Urinary bladder (tissue), 4 donors: ENCODE data around the gene FBXW2. TPM values are rescaled to one million over a fixed set of nuclear protein-coding genes. Genes with fewer than 3 reads are reported as not detected.

ENCODE experiments used
- DNase-seq: peaks from one replicate; pipeline ENCODE4 v3.0.0-alpha.2; 2015; ENCODE audit errors: extremely low spot score
- H3K27ac ChIP-seq: one replicate; pipeline ENCODE4 v1.5.1; 2013; ENCODE audit warnings: low read depth, mild to moderate bottlenecking, moderate library complexity
- H3K36me3 ChIP-seq: one replicate; pipeline ENCODE4 v1.6.1; 2013; ENCODE audit warnings: mild to moderate bottlenecking, moderate library complexity; ENCODE audit not compliant: insufficient read depth
- H3K4me1 ChIP-seq: one replicate; pipeline ENCODE4 v1.6.1; 2013; ENCODE audit warnings: mild to moderate bottlenecking, moderate library complexity; ENCODE audit not compliant: insufficient read depth
- H3K4me3 ChIP-seq: one replicate; pipeline ENCODE4 v1.5.1; 2013; ENCODE audit warnings: low read depth, low read length
- whole genome bisulfite sequencing: extraction: QIAGEN DNeasy Blood & Tissue Kit; methylation state at CpG from one replicate; pipeline ENCODE4 v1.1.7; 2013; 5-methylcytosine and 5-hydroxymethylcytosine counted together
- polyA plus RNA-seq: library from polyadenylated mRNA; stranded (reverse); fragments of 200-250 nt; gene quantifications from one replicate; pipeline ENCODE4 v1.2.3, GENCODE V29; 2013
- total RNA-seq: library from RNA; depleted of rRNA; stranded (reverse); fragments of >200 nt; gene quantifications from one replicate; pipeline ENCODE4 v1.2.3, GENCODE V29; 2014
- donor health status: healthy with polysubstance abuse.
- donor health status: healthy.

Gene FBXW2
- total and polyA plus RNA-seq, 2 donors: 29.3 to 48.5 TPM

DNA sequence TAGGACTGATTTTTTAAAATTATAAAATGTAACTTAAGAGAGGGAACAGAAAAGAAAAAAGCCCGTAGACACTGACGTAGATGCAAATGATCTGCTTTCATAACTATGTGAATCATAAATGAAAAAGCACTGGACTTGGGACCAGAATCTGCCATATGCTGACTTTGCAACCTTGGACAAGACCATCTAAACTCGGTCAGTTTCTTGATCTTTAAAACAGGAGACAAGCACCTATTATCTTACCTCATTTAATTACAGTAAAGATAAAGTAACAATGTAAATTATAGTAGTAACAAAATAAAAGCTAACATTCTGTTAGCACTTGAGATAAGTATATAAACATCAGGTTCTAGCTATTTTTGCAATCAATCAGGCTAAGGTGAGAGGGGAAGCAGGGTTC lies 20.0 kb downstream of the FBXW2 start:
- H3K4me3 ChIP-seq: no peak overlapping the region
- no peaks in the 10 kb centered on the region for H3K4me1 ChIP-seq
- no peak for DNase-seq
- WGBS: 88% methylated on average over 3 of the region's 3 CpGs
- H3K27ac ChIP-seq: no peak overlapping the region
- H3K36me3 ChIP-seq: peaks cover 6% of the 10 kb centered on the region

- H3K27ac ChIP-seq: no peak overlapping the region
- no peak for DNase-seq
- no peaks in the 10 kb centered on the region for H3K4me1 ChIP-seq
- H3K4me3 ChIP-seq: no peak overlapping the region
- 93% methylated on average over 4 of the region's 4 CpGs for WGBS
- H3K36me3 ChIP-seq: peaks cover 3% of the 10 kb centered on the region
Measured at GRCh38 chr9:120770931-120771330, 22.3 kb downstream of the FBXW2 start.

- no peaks in the 10 kb centered on the region for H3K4me1 ChIP-seq
- peaks cover 2% of the 10 kb centered on the region for H3K36me3 ChIP-seq
- H3K27ac ChIP-seq: no peak overlapping the region
- no peak for DNase-seq
- WGBS: 93% methylated on average over 1 of the region's 1 CpG
- H3K4me3 ChIP-seq: no peak overlapping the region
Measured at GRCh38 chr9:120768886-120769285, 24.3 kb downstream of the FBXW2 start.

DNA sequence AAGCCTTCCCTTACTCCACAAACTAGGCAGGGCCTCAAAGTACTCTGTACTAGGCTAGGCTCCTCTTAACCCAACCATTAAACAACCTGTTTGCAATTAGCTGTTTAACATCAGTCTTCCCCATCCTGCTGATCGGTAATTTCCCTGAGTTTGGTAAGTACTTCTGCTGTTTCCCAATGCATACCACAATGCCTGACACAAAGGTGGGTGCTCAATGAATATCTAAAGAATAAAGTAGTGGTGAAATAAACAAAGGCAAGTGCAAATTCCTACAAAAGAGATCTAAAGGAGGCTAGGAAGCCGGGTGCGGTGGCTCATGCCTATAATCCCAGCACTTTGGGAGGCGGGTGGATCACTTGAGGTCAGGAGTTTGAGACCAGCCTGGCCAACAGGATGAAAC lies 25.0 kb downstream of the FBXW2 start:
- 96% methylated on average over 4 of the region's 4 CpGs for WGBS
- no peak for DNase-seq
- H3K4me1 ChIP-seq: no peaks in the 10 kb centered on the region
- no peak overlapping the region for H3K4me3 ChIP-seq
- H3K36me3 ChIP-seq: peaks cover 2% of the 10 kb centered on the region
- no peak overlapping the region for H3K27ac ChIP-seq

DNA sequence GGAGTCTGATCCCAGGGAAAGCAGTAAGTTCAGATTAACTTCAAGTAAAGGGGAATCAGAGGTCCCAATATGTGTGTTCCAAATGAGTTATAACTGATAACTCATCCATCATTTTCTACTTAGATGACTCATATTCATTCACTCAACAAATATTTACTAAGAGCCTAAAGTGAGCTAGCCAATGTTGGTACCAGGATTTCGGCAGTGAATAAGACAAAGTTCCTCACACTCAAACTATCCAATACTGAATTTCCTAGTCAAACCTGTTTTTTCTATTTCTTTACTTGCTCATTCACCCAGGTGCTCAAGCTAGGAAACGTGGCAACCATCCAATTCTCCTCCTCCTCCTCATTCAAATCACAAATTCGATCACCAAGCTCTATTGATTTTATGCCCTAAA lies 25.8 kb downstream of the FBXW2 start:
- H3K27ac ChIP-seq: no peak overlapping the region
- H3K4me1 ChIP-seq: no peaks in the 10 kb centered on the region
- peaks cover 7% of the 10 kb centered on the region for H3K36me3 ChIP-seq
- H3K4me3 ChIP-seq: no peak overlapping the region
- 88% methylated on average over 3 of the region's 3 CpGs for WGBS
- no peak for DNase-seq

GRCh38 chr9:120765910-120766425 lies 27.2 kb downstream of the FBXW2 start:
- WGBS: 97% methylated on average over 1 of the region's 1 CpG
- H3K4me3 ChIP-seq: no peak overlapping the region
- DNase-seq: no peak
- H3K36me3 ChIP-seq: peaks cover 7% of the 10 kb centered on the region
- H3K4me1 ChIP-seq: no peaks in the 10 kb centered on the region
- H3K27ac ChIP-seq: no peak overlapping the region

DNA sequence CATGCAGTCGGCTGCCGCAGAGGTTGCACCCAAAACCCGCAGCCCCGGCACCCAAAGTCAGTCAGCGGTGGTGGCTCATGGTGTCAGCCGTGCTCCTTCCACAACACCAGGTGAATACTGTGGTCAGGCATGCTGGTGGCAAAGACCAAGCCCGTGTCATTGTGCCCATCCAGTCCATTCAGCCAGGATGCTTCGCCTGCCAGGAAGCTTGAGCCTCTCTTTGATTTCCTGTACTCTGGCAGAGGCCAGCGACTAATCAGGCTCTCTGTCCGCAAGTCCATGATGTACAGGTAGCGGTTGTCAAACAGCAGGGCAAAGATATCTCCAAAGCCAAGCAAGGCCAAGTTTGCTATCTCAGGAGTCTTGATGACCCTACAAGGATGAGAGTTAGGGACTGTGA lies 28.7 kb downstream of the FBXW2 start:
- Histone ChIP-seq H3K27ac (no peak overlapping the region), H3K36me3 (peaks cover 5% of the 10 kb centered on the region), H3K4me1 (no peaks in the 10 kb centered on the region), H3K4me3 (no peak overlapping the region)
- no peak for DNase-seq
- WGBS: 96% methylated on average over 11 of the region's 11 CpGs

DNA sequence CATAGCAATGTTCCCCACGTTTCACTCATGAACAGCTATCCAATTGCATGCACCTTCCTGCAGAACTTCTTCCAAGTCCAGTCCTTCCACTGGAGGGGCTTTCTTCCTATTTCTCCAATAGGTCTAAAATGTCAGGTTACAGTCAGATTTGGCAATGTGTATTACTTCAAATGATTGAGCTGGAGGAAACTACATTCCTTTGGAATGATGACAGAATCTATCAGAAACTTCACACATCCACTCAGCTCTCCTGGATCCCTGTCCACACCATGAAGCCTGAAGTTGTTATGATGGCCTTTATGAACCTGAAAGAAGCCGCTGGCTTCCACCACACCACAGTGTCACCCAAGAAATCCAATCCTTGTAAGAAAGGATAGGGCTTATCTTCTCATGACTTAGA lies 32.2 kb downstream of the FBXW2 start:
- Histone ChIP-seq H3K4me3 (no peak overlapping the region), H3K27ac (no peak overlapping the region), H3K36me3 (peaks cover 5% of the 10 kb centered on the region), H3K4me1 (no peaks in the 10 kb centered on the region)
- WGBS: 81% methylated on average over 2 of the region's 2 CpGs
- no peak for DNase-seq

DNA sequence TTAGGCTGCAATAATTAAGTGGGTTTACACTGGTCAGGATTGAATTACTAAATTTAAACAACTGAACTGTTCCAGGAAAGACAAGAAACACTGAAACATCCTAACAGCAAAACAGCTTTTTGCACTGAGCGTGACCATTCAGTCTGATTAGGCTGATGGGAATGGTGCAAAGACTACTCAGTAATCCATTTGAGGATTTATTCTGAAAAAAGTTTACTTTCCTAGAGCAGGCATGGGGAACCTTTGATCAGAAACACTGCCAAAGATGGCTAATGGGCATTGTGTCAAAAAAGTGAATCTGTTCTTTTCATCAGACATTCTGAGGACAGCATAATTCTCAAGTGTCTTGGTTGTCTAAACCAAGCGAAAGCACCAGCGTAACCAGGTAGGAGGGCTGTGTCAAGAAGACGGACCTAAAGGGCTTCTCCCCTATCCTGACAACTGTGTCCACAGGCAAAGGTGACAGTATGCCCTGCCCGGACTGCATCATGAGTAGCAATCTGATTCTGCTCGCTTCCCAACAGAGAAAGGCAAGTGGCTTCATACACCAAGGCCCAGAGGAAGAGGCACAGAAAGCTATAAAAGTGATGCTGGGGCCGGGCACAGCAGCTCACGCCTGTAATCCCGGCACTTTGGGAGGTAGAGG lies 33.3 kb downstream of the FBXW2 start:
- Histone ChIP-seq H3K36me3 (peaks cover 5% of the 10 kb centered on the region), H3K27ac (no peak overlapping the region), H3K4me3 (no peak overlapping the region), H3K4me1 (no peaks in the 10 kb centered on the region)
- 95% methylated on average over 9 of the region's 9 CpGs for WGBS
- DNase-seq: no peak

GRCh38 chr9:120758544-120758943 lies 34.7 kb downstream of the FBXW2 start:
- Histone ChIP-seq H3K4me1 (no peaks in the 10 kb centered on the region), H3K4me3 (no peak overlapping the region), H3K27ac (no peak overlapping the region), H3K36me3 (peaks cover 5% of the 10 kb centered on the region)
- no peak for DNase-seq
- WGBS: 86% methylated on average over 3 of the region's 3 CpGs

GRCh38 chr9:120757026-120757913 lies 35.9 kb downstream of the FBXW2 start:
- 60% methylated on average over 6 of the region's 6 CpGs for WGBS
- H3K4me3 ChIP-seq: no peak overlapping the region
- DNase-seq: no peak
- no peaks in the 10 kb centered on the region for H3K36me3 ChIP-seq
- H3K27ac ChIP-seq: no peak overlapping the region
- no peaks in the 10 kb centered on the region for H3K4me1 ChIP-seq

GRCh38 chr9:120756531-120756930 lies 36.7 kb downstream of the FBXW2 start:
- WGBS: 12% methylated on average over 1 of the region's 1 CpG
- Histone ChIP-seq H3K27ac (no peak overlapping the region), H3K4me1 (no peaks in the 10 kb centered on the region), H3K4me3 (no peak overlapping the region), H3K36me3 (no peaks in the 10 kb centered on the region)
- no peak for DNase-seq

- Histone ChIP-seq H3K36me3 (no peaks in the 10 kb centered on the region), H3K4me3 (no peak overlapping the region), H3K27ac (no peak overlapping the region), H3K4me1 (no peaks in the 10 kb centered on the region)
- DNase-seq: peak; percentile 18
- 16% methylated on average over 6 of the region's 6 CpGs for WGBS
Measured at GRCh38 chr9:120755810-120756434, 37.3 kb downstream of the FBXW2 start.

GRCh38 chr9:120755044-120755443 lies 38.2 kb downstream of the FBXW2 start:
- H3K36me3 ChIP-seq: no peaks in the 10 kb centered on the region
- no peak for DNase-seq
- no peaks in the 10 kb centered on the region for H3K4me1 ChIP-seq
- 94% methylated on average over 2 of the region's 2 CpGs for WGBS
- H3K27ac ChIP-seq: no peak overlapping the region
- H3K4me3 ChIP-seq: no peak overlapping the region
